RWPE2 (cell line): ENCODE measurements around the gene RABGAP1L.
"Not testable (repeated sequence)": the region's sequence is repeated elsewhere in the genome, so short reads cannot be mapped to it uniquely, and the experiment has no call there.

Source experiments
- ATAC-seq: fragments of 200-7000 bp; cut with Tn5 transposase; 3 replicates; pipeline ENCODE4 v1.9.1; 2021; ENCODE audit warnings: low read depth
- DNase-seq: peaks from one replicate; pipeline ENCODE4 v3.0.0-alpha.2; 2020; ENCODE audit warnings: low spot score
- H3K27ac ChIP-seq: fragments of 450-650 bp; 2 replicates; pipeline ENCODE4 v1.5.1; 2017; ENCODE audit warnings: mild to moderate bottlenecking; ENCODE audit not compliant: poor library complexity, severe bottlenecking
- H3K27me3 ChIP-seq: fragments of 250-450 bp; sonication (Bioruptor Pico); 2 replicates; pipeline ENCODE4 v1.5.1; 2021; ENCODE audit warnings: mild to moderate bottlenecking, moderate library complexity; ENCODE audit not compliant: insufficient read depth, poor library complexity, severe bottlenecking
- H3K36me3 ChIP-seq: fragments of 250-450 bp; sonication (Bioruptor Pico); 2 replicates; pipeline ENCODE4 v1.5.1; 2020; ENCODE audit warnings: low read depth, mild to moderate bottlenecking, moderate library complexity
- H3K4me1 ChIP-seq: fragments of 250-450 bp; sonication (Bioruptor Pico); 2 replicates; pipeline ENCODE4 v1.5.1; 2021; ENCODE audit warnings: mild to moderate bottlenecking, moderate library complexity; ENCODE audit not compliant: insufficient read depth, poor library complexity, severe bottlenecking
- H3K4me3 ChIP-seq: fragments of 250-450 bp; sonication (Bioruptor Pico); 2 replicates; pipeline ENCODE4 v1.5.1; 2021; ENCODE audit warnings: mild to moderate bottlenecking, moderate library complexity; ENCODE audit not compliant: severe bottlenecking
- H3K9me3 ChIP-seq: fragments of 250-450 bp; sonication (Bioruptor Pico); 2 replicates; pipeline ENCODE4 v1.5.1; 2021; ENCODE audit warnings: mild to moderate bottlenecking, moderate library complexity; ENCODE audit not compliant: severe bottlenecking
- TF ChIP-seq, protein P1 (sequence below): fragments of 450-650 bp; IDR thresholded peaks from one replicate; pipeline ENCODE4 v1.5.1; 2017; ENCODE audit warnings: mild to moderate bottlenecking, moderate library complexity; ENCODE audit not compliant: poor library complexity, severe bottlenecking

The RABGAP1L gene

DNA sequence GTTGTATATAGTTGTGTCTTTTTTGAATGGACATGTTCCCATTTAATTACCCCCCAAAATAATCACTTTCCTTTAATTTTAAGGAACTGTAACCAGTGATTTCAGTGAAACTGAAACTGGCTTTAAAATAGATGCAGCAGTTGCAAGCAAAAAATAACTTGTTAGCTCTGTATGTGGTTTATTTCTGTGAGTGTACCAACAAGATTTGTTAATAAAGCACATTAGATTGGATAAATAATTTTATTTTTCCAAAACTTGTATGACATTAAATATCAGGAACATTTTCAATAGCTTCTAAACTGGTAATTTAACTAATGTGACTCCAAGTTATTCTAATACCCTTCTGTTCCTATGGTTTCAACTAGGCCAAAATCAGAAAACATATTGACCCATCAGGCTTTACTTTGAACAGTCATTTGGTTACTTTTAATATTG lies 656.2 kb downstream of the RABGAP1L start:
- Histone ChIP-seq H3K27ac (peak overlapping the region; percentile 52), H3K9me3 (no peaks in the 10 kb centered on the region), H3K4me3 (no peak overlapping the region), H3K4me1 (peaks cover 35% of the 10 kb centered on the region), H3K27me3 (no peaks in the 10 kb centered on the region), H3K36me3 (no peaks in the 10 kb centered on the region)
- TF ChIP-seq, protein P1, sequence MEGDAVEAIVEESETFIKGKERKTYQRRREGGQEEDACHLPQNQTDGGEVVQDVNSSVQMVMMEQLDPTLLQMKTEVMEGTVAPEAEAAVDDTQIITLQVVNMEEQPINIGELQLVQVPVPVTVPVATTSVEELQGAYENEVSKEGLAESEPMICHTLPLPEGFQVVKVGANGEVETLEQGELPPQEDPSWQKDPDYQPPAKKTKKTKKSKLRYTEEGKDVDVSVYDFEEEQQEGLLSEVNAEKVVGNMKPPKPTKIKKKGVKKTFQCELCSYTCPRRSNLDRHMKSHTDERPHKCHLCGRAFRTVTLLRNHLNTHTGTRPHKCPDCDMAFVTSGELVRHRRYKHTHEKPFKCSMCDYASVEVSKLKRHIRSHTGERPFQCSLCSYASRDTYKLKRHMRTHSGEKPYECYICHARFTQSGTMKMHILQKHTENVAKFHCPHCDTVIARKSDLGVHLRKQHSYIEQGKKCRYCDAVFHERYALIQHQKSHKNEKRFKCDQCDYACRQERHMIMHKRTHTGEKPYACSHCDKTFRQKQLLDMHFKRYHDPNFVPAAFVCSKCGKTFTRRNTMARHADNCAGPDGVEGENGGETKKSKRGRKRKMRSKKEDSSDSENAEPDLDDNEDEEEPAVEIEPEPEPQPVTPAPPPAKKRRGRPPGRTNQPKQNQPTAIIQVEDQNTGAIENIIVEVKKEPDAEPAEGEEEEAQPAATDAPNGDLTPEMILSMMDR, result no peak
- DNase-seq (no peak), ATAC-seq (no peak)

DNA sequence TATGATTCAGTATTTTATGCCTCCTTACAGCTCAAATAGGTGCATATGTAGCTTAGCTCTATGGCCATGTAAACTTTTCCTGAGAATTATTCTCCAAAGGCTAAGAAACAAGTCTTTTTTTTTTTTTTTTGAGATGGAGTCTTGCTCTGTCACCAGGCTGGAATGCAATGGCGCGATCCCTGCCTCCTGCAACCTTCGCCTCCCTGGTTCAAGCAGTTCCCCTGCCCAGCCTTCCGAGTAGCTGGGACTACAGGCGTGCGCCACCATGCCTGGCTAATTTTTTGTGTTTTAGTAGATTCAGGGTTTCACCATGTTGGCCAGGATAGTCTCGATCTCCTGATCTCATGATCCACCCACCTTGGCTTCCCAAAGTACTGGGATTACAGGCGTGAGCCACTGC lies 657.3 kb downstream of the RABGAP1L start:
- H3K27me3 ChIP-seq, ATAC-seq, H3K4me3 ChIP-seq, H3K36me3 ChIP-seq, H3K27ac ChIP-seq, H3K9me3 ChIP-seq, DNase-seq: not testable (repeated sequence)
- peaks cover 35% of the 10 kb centered on the region for H3K4me1 ChIP-seq

- H3K27ac ChIP-seq, result no peak overlapping the region
- TF ChIP-seq, protein P1, result no peak
- H3K36me3 ChIP-seq, result no peaks in the 10 kb centered on the region
- no peak for ATAC-seq
- no peaks in the 10 kb centered on the region for H3K27me3 ChIP-seq
- H3K4me1 ChIP-seq, result peaks cover 35% of the 10 kb centered on the region
- no peak overlapping the region for H3K4me3 ChIP-seq
- DNase-seq, result no peak
- no peaks in the 10 kb centered on the region for H3K9me3 ChIP-seq
Measured at GRCh38 chr1:174818014-174818616, 658.8 kb downstream of the RABGAP1L start.

DNA sequence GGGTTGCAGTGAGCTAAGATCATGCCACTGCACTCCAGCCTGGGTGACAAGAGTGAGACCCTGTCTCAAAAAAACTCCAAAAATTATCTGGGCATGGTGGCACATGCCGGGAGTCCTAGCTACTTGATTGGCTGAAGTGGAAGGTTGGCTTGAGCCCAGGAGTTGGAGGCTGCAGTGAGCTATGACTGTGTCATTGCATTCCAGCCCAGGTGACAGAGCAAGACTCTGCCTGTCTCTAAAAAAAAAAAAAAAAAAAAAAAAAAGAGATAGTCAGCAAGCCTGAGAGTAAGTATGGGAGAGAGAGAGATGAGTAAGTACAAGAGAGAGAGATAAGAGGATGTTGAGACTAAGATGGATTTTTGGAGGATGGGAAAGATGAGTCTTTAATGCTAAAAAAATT lies 659.6 kb downstream of the RABGAP1L start:
- H3K9me3 ChIP-seq, result no peaks in the 10 kb centered on the region

GRCh38 chr1:174819596-174819995 lies 660.3 kb downstream of the RABGAP1L start:
- no peak for DNase-seq
- H3K27me3 ChIP-seq, result no peaks in the 10 kb centered on the region
- H3K9me3 ChIP-seq, result no peaks in the 10 kb centered on the region
- H3K4me3 ChIP-seq, result no peak overlapping the region
- TF ChIP-seq, protein P1, result no peak
- H3K27ac ChIP-seq, result peak overlapping the region; percentile 3
- H3K36me3 ChIP-seq, result no peaks in the 10 kb centered on the region
- peaks cover 35% of the 10 kb centered on the region for H3K4me1 ChIP-seq
- ATAC-seq, result no peak

More for the DNA sequence above, 659.6 kb downstream of the RABGAP1L start:
- DNase-seq, result peak; percentile 69
- Histone ChIP-seq H3K27me3 (no peaks in the 10 kb centered on the region), H3K4me1 (peaks cover 35% of the 10 kb centered on the region), H3K4me3 (no peak overlapping the region), H3K27ac (peak overlapping the region; percentile 3), H3K36me3 (no peaks in the 10 kb centered on the region)
- ATAC-seq, result peak; percentile 57
- TF ChIP-seq, protein P1, result no peak
